Measurements from ENCODE around the gene LAMB2. TPM values are rescaled to one million over a fixed set of nuclear protein-coding genes. Genes with fewer than 3 reads are reported as not detected.

The LAMB2 gene
- total RNA-seq, 1 donor from 2014 or later: 16.6 TPM

DNA sequence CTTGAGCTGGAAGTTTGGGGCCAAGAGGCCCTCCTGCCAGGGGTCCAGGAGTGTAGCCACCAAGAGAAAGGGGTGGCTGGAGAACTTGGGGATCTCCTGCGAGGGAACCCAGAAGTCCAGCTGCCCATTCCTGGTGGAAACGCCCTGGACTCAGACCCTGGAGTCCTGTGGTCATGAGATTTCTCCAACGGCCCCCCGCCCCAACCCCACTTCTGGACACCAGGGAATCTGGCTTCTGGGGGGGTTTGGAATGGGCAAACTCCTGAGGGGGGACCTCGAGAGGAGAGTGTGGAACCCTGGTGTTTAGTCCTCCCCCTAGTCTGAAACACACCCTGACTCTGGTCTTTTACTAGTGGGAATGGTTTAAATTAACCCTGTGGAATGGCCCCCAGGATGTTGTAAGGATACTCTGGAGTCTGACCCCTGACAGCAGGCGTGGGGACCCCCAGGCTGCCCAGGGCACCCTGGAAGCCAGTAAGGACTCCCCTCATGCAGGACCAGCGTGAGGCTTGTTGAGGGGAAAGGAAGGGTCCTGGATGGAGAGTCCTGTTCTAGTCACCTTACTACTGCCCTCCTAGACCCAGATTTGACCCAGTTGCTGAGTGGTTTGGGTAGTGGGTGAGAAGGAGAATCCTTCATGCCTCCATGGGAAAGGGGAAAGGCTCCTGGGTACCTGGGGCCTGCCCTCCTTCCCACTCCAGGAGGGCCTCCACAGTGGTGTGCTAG is 39.1 kb upstream of the LAMB2 start:
- Mint-ChIP-seq H3K27me3 (ENCODE audit: unreplicated experiment) (peaks cover 8% of the 10 kb centered on the region), H3K4me3 (ENCODE audit: unreplicated experiment) (peak overlapping the region; percentile 89), H3K4me1 (ENCODE audit: low read depth, unreplicated experiment) (peaks cover 14% of the 10 kb centered on the region), H3K27ac (ENCODE audit: unreplicated experiment) (peak overlapping the region; percentile 72), H3K9me3 (ENCODE audit: unreplicated experiment) (peaks cover 3% of the 10 kb centered on the region), H3K36me3 (ENCODE audit: unreplicated experiment) (no peaks in the 10 kb centered on the region)
- TF ChIP-seq, protein P1, sequence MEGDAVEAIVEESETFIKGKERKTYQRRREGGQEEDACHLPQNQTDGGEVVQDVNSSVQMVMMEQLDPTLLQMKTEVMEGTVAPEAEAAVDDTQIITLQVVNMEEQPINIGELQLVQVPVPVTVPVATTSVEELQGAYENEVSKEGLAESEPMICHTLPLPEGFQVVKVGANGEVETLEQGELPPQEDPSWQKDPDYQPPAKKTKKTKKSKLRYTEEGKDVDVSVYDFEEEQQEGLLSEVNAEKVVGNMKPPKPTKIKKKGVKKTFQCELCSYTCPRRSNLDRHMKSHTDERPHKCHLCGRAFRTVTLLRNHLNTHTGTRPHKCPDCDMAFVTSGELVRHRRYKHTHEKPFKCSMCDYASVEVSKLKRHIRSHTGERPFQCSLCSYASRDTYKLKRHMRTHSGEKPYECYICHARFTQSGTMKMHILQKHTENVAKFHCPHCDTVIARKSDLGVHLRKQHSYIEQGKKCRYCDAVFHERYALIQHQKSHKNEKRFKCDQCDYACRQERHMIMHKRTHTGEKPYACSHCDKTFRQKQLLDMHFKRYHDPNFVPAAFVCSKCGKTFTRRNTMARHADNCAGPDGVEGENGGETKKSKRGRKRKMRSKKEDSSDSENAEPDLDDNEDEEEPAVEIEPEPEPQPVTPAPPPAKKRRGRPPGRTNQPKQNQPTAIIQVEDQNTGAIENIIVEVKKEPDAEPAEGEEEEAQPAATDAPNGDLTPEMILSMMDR (IDR thresholded peaks at IDR 0.05; ENCODE audit: partially characterized antibody, unreplicated experiment): no peak
- no peak for DNase-seq

DNA sequence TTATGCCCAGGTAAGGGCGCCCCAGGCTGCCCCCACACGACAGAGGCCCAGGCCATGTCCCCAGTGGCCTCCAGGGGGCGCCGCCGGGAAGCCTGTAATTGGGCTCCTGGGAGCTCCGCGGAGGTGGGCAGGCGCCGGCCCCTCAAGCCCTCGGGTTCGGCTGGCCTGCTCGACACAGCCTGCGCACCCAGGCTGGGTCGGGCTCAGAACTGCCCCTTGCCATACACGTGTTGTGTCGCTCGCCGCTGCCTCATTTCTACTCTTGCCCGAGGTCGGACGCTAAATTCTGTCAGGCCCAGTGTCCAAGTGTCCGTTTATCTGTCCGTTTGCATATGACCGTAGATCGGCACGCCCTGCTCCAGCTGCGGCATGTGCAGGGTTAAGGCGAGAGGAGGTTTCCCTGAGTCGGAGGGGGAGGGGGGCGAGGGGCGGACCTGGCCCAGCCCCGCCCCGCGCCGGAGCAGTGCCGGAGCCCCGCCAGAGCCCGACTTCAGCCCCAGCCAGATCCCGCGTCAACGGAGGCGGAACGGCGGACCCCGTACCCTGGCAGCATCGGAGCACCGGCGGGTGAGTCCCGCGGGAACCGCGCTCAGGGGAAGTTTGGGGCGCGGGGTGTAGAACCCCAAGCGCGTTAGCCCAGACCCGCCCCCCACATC is 38.4 kb upstream of the LAMB2 start, which contains the start of gene KLHDC8B:
TSS of gene KLHDC8B (plus strand) at position 480 of the 656 bp plus-strand sequence. CDS start 1,172 bp downstream, outside the sequence.
- H3K27me3 Mint-ChIP-seq (ENCODE audit: unreplicated experiment): peaks cover 11% of the 10 kb centered on the region
- peaks cover 14% of the 10 kb centered on the region for H3K4me1 Mint-ChIP-seq (ENCODE audit: low read depth, unreplicated experiment)
- DNase-seq: peak; percentile 92
- no peaks in the 10 kb centered on the region for H3K36me3 Mint-ChIP-seq (ENCODE audit: unreplicated experiment)
- TF ChIP-seq, protein P1 (IDR thresholded peaks at IDR 0.05; ENCODE audit: partially characterized antibody, unreplicated experiment): peak; percentile 98
- H3K9me3 Mint-ChIP-seq (ENCODE audit: unreplicated experiment): peaks cover 3% of the 10 kb centered on the region
- peak within 1 kb of the TSS; percentile 90 for H3K27ac Mint-ChIP-seq (ENCODE audit: unreplicated experiment)
- H3K4me3 Mint-ChIP-seq (ENCODE audit: unreplicated experiment): peak within 1 kb of the TSS; percentile 96

DNA sequence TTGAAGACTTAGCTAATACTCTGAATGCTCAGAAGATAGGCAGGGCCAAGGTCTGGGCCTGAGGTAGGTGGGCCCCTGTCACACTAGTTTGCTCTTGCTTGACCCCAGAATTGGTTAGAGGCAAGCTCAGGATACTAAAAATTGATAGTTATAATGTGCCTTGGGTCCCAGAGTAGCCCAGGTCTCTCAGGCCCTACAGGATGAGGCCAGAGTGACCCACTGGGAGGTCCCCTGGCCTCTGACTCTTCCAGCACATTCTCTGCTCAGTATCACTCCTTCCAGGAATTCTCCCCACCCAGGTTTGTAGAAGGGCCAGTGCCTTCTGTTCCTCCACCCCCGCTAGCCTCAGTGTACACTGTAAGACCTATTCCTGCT is 37.9 kb upstream of the LAMB2 start:
- Mint-ChIP-seq H3K36me3 (ENCODE audit: unreplicated experiment) (no peaks in the 10 kb centered on the region), H3K4me3 (ENCODE audit: unreplicated experiment) (peak overlapping the region; percentile 96), H3K27me3 (ENCODE audit: unreplicated experiment) (peaks cover 11% of the 10 kb centered on the region), H3K27ac (ENCODE audit: unreplicated experiment) (no peak overlapping the region), H3K9me3 (ENCODE audit: unreplicated experiment) (peaks cover 3% of the 10 kb centered on the region), H3K4me1 (ENCODE audit: low read depth, unreplicated experiment) (peaks cover 14% of the 10 kb centered on the region)
- no peak for DNase-seq
- TF ChIP-seq, protein P1 (IDR thresholded peaks at IDR 0.05; ENCODE audit: partially characterized antibody, unreplicated experiment): no peak

DNA sequence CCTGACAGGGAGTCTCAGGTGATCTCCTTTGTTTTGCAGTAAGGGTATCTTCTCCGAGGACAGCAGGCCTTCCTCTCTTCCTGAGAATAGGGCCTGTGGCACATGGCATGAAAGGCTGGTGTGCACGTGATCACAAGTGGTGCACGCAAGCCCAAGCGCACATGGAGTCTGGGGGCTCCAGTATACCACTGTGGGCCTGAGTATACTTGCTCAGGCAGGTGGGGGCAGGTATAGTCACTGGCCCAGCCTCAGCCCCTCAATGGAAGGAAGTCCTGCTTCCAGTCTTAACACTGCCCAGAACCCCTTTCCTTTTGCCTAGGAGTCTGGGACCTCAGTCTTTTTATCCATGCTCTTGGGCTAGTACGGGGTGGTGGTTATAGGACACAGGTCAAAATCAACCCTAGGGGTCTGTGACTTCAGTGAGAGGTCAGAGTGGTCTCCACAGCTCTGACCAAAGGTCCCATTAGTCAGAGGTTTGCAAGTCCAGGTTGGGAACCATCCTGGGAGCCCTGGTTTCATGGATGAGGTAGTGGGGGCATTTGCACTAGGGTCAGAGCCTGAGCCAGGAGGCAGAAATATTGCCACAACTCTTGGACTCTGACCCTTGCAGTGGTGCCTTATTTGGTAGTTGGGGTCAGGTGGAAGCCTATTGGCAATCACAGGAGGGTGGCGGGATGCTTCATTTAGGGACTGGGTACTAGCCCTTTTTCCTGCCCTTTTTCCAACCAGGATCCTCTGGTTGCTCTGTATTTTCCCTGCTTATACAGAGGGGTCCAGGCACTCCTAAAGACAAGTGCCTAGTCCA is 34.1 kb upstream of the LAMB2 start:
- Mint-ChIP-seq H3K36me3 (ENCODE audit: unreplicated experiment) (no peaks in the 10 kb centered on the region), H3K27ac (ENCODE audit: unreplicated experiment) (peak overlapping the region; percentile 59), H3K4me1 (ENCODE audit: low read depth, unreplicated experiment) (peaks cover 10% of the 10 kb centered on the region), H3K4me3 (ENCODE audit: unreplicated experiment) (peak overlapping the region; percentile 84), H3K9me3 (ENCODE audit: unreplicated experiment) (peaks cover 13% of the 10 kb centered on the region), H3K27me3 (ENCODE audit: unreplicated experiment) (peaks cover 16% of the 10 kb centered on the region)
- DNase-seq: no peak
- TF ChIP-seq, protein P1 (IDR thresholded peaks at IDR 0.05; ENCODE audit: partially characterized antibody, unreplicated experiment): no peak
